ENCODE results near the gene TRIM44.
"Not testable (repeated sequence)": the region's sequence is repeated elsewhere in the genome, so short reads cannot be mapped to it uniquely, and the experiment has no call there.

DNA sequence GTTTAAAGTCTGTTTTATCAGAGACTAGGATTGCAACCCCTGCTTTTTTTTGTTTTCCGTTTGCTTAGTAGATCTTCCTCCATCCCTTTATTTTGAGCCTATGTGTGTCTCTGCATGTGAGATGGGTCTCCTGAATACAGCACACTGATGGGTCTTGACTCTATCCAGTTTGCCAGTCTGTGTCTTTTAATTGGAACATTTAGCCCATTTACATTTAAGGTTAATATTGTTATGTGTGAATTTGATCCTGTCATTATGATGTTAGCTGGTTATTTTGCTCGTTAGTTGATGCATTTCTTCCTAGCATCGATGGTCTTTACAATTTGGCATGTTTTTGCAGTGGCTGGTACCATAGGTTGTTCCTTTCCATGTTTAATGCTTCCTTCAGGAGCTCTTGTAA, 114.7 kb downstream of the TRIM44 start:
- not testable (repeated sequence) for TF ChIP-seq EZH2phosphoT487 (IDR thresholded peaks at IDR 0.05; ENCODE audit: borderline replicate concordance, low read length)
- TF ChIP-seq, protein P1, sequence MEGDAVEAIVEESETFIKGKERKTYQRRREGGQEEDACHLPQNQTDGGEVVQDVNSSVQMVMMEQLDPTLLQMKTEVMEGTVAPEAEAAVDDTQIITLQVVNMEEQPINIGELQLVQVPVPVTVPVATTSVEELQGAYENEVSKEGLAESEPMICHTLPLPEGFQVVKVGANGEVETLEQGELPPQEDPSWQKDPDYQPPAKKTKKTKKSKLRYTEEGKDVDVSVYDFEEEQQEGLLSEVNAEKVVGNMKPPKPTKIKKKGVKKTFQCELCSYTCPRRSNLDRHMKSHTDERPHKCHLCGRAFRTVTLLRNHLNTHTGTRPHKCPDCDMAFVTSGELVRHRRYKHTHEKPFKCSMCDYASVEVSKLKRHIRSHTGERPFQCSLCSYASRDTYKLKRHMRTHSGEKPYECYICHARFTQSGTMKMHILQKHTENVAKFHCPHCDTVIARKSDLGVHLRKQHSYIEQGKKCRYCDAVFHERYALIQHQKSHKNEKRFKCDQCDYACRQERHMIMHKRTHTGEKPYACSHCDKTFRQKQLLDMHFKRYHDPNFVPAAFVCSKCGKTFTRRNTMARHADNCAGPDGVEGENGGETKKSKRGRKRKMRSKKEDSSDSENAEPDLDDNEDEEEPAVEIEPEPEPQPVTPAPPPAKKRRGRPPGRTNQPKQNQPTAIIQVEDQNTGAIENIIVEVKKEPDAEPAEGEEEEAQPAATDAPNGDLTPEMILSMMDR (IDR thresholded peaks at IDR 0.05; ENCODE audit: low read depth, low read length, poor library complexity, severe bottlenecking) = not testable (repeated sequence)
